Measurements from ENCODE around the gene CCDC93.

DNA sequence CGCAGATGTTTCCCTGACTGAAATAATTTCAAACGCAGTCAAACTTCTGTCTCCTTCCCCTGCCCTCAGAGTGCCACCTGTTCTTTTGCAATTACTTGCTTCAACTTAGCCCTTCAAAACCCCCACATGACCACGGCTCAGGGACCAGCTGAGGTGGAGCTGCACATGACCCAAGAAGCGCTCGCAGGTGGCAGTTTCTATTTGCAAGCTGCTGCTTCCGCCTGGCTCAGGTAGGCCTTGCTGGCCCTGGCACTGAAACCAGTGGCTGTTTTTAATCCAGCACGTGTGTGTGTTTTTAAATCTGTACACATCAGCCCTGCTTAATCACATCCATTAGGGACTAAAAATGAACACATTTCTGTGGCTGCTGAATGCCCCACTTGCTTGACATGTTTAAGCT, 95.3 kb downstream of the CCDC93 start:
- TF ChIP-seq, protein P1, sequence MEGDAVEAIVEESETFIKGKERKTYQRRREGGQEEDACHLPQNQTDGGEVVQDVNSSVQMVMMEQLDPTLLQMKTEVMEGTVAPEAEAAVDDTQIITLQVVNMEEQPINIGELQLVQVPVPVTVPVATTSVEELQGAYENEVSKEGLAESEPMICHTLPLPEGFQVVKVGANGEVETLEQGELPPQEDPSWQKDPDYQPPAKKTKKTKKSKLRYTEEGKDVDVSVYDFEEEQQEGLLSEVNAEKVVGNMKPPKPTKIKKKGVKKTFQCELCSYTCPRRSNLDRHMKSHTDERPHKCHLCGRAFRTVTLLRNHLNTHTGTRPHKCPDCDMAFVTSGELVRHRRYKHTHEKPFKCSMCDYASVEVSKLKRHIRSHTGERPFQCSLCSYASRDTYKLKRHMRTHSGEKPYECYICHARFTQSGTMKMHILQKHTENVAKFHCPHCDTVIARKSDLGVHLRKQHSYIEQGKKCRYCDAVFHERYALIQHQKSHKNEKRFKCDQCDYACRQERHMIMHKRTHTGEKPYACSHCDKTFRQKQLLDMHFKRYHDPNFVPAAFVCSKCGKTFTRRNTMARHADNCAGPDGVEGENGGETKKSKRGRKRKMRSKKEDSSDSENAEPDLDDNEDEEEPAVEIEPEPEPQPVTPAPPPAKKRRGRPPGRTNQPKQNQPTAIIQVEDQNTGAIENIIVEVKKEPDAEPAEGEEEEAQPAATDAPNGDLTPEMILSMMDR (IDR thresholded peaks at IDR 0.05) = no peak
- TF ChIP-seq SIN3A (IDR thresholded peaks at IDR 0.05; ENCODE audit: borderline replicate concordance, insufficient read depth, low read depth, low read length) (no peak), POLR2AphosphoS5 (IDR thresholded peaks at IDR 0.05; ENCODE audit: low read depth, low read length) (no peak), TCF7L2 (IDR thresholded peaks at IDR 0.05; ENCODE audit: low read depth, low read length) (no peak)
- TF ChIP-seq, protein P2, sequence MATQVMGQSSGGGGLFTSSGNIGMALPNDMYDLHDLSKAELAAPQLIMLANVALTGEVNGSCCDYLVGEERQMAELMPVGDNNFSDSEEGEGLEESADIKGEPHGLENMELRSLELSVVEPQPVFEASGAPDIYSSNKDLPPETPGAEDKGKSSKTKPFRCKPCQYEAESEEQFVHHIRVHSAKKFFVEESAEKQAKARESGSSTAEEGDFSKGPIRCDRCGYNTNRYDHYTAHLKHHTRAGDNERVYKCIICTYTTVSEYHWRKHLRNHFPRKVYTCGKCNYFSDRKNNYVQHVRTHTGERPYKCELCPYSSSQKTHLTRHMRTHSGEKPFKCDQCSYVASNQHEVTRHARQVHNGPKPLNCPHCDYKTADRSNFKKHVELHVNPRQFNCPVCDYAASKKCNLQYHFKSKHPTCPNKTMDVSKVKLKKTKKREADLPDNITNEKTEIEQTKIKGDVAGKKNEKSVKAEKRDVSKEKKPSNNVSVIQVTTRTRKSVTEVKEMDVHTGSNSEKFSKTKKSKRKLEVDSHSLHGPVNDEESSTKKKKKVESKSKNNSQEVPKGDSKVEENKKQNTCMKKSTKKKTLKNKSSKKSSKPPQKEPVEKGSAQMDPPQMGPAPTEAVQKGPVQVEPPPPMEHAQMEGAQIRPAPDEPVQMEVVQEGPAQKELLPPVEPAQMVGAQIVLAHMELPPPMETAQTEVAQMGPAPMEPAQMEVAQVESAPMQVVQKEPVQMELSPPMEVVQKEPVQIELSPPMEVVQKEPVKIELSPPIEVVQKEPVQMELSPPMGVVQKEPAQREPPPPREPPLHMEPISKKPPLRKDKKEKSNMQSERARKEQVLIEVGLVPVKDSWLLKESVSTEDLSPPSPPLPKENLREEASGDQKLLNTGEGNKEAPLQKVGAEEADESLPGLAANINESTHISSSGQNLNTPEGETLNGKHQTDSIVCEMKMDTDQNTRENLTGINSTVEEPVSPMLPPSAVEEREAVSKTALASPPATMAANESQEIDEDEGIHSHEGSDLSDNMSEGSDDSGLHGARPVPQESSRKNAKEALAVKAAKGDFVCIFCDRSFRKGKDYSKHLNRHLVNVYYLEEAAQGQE (IDR thresholded peaks at IDR 0.05; ENCODE audit: insufficient read depth in 1 of 2, low read depth in 2 of 2, low read length in 1 of 2) = no peak
